ENCODE measurements around the gene NOS3. TPM values are rescaled to one million over a fixed set of nuclear protein-coding genes. Genes with fewer than 3 reads are reported as not detected.
"Not testable (repeated sequence)": the region's sequence is repeated elsewhere in the genome, so short reads cannot be mapped to it uniquely, and the experiment has no call there.

NOS3 gene
- total and polyA plus RNA-seq, 9 of the 15 experiments (the other 6 are each of a cell fraction or from before 2014, with no cell fraction given), result 1.1 to 121 (median 23.6) TPM

GRCh38 chr7:151027728-151028130, 36.9 kb downstream of the NOS3 start (continued):
- peak; percentile 11; the same call in 1 of the 2 replicates for TF ChIP-seq REST (IDR thresholded peaks at IDR 0.05; ENCODE audit: borderline replicate concordance)
- TF ChIP-seq REST (CRISPR knock-in tag; IDR thresholded peaks at IDR 0.05; ENCODE audit: low read depth), result not testable (repeated sequence)
- peak; percentile 4; the same call in 1 of the 2 replicates for TF ChIP-seq CBFA2T3 (IDR thresholded peaks at IDR 0.05)
- TF ChIP-seq OTX1 (CRISPR knock-in tag; IDR thresholded peaks at IDR 0.05), result peak; percentile 7; the same call in 1 of the 2 replicates
- 0 out of 2 replicates have a peak, but pooled peaks have one; percentile 13 for TF ChIP-seq FOXP1 (CRISPR knock-in tag; IDR thresholded peaks at IDR 0.05)
- TF ChIP-seq BHLHE40 (IDR thresholded peaks at IDR 0.05; ENCODE audit: low read length), result peak; percentile 83
- TF ChIP-seq MTA1 (IDR thresholded peaks at IDR 0.05; ENCODE audit: borderline replicate concordance), result peak; percentile 13; the same call in 1 of the 2 replicates
- TF ChIP-seq SMAD4 (CRISPR knock-in tag; conservative IDR thresholded peaks at IDR 0.05), result peak; percentile 3; the same call in 1 of the 2 replicates
- 0 out of 2 replicates have a peak, but pooled peaks have one; percentile 6 for TF ChIP-seq ZNF24 (IDR thresholded peaks at IDR 0.05)
- peak; percentile 10; the same call in 1 of the 2 replicates for TF ChIP-seq CBFA2T2 (conservative IDR thresholded peaks at IDR 0.05)
- TF ChIP-seq NBN (IDR thresholded peaks at IDR 0.05; ENCODE audit: low read depth), result peak; percentile 15; the same call in 1 of the 2 replicates
- 0 out of 2 replicates have a peak, but pooled peaks have one; percentile 35 for TF ChIP-seq ZFPM2 (CRISPR knock-in tag; IDR thresholded peaks at IDR 0.05)
- TF ChIP-seq TEAD1 (CRISPR knock-in tag; IDR thresholded peaks at IDR 0.05), result 0 out of 4 replicates have a peak, but pooled peaks of 1 of the 2 experiments have one; percentile 43
- TF ChIP-seq HDAC1 (IDR thresholded peaks at IDR 0.05), result peak in 1 of 2 experiments; percentile 69; a peak in 2 of 4 replicates
- peak in 1 of 2 experiments; percentile 75; a peak in 1 of 4 replicates for TF ChIP-seq CSDE1 (IDR thresholded peaks at IDR 0.05)

Measured in K562 (cell line).